SKM-1 (cell line): Measurements from ENCODE around the gene DGCR8.

Experiments used
- DNase-seq: peaks from one replicate; lab custom pipeline; 2025; ENCODE audit not compliant: unreplicated experiment; lab: John Stamatoyannopoulos, UW

Gene DGCR8

DNA sequence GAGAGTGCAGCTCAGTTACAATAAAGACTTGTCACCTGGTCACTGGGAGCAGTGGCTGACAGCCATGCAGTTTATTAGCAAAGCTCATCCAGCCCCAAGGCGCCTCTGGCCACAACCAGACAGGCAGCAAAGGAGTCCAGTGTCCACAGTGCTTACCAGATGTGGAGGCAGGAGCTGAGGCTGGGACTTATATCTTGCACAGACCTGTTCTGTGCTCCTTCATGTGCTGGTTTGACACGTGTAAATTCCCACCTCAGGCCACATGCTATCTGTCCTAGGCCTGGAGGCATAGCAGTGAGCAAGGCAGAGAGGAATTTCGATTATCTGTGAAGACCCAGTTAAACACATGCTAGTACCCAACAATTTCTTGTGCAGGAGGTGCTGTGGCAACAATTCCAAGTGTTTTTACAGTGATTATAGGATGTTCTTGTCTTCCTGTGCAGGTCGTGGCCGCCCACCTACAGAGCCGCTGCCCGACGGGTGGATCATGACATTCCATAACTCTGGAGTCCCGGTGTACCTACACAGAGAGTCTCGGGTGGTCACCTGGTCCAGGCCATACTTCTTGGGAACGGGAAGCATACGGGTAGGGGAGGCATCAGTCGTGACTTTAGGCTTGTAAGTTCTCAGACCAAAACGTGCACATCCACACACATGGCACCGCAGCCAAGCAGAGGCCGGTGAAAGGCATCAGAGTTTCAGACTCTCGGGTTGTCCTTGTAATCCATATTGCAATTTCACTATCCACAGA, 9.4 kb downstream of the DGCR8 start:
- DNase-seq: no peak

DNA sequence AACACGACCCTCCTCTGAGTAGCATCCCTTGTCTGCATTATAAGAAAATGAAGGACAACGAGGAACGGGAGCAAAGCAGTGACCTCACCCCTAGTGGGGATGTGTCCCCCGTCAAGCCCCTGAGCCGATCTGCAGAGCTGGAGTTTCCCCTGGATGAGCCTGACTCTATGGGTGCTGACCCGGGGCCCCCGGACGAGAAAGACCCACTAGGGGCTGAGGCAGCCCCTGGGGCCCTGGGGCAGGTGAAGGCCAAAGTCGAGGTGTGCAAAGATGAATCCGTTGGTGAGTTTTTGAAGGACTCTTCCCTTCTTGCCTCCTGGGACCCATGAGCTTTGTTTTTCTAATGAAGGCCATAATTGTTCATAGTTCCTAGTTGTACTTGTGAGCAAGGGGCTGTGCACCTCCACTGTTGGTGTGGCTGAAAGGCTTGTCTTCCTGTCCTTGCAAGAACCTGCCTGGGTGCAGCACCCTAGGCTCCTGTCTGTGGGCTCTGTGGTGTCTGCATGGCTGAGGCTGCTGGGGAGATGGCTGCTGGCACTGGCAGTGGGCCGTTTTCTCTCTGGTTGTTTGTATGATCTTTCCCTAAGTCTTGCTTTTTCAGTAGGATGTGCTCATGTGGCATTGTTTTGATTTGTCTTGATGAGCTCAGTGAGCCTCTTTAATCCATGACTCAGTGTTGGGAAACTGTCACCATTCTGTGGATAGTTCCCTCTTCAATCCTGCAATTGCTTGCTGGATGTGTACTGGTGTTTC, 10.1 kb downstream of the DGCR8 start:
- DNase-seq: no peak

DNA sequence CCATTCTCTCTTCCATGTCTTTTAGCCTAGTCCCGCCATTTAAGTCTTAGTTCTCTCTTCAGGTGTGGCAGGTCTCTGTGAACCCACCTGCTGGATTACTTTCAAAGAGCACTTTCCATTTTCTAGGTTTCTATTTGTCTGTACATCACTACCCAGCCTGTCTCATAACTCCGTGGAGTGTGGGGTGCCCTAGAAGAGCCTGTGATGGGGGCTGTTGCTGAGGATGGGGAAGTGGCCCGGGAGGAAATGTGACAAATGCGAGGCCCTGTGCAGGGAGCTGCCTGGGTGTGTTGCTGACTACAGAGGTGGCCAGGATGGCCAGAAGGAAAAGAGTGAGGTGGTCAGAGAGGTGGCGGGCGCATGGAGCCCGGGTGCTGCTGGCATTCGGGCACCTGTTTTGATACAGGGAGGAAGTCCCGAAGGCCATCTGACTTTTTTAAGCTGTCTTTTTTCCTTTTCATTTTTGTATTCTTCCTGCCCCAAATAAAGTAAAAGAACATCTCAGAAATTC, 10.7 kb downstream of the DGCR8 start:
- no peak for DNase-seq

DNA sequence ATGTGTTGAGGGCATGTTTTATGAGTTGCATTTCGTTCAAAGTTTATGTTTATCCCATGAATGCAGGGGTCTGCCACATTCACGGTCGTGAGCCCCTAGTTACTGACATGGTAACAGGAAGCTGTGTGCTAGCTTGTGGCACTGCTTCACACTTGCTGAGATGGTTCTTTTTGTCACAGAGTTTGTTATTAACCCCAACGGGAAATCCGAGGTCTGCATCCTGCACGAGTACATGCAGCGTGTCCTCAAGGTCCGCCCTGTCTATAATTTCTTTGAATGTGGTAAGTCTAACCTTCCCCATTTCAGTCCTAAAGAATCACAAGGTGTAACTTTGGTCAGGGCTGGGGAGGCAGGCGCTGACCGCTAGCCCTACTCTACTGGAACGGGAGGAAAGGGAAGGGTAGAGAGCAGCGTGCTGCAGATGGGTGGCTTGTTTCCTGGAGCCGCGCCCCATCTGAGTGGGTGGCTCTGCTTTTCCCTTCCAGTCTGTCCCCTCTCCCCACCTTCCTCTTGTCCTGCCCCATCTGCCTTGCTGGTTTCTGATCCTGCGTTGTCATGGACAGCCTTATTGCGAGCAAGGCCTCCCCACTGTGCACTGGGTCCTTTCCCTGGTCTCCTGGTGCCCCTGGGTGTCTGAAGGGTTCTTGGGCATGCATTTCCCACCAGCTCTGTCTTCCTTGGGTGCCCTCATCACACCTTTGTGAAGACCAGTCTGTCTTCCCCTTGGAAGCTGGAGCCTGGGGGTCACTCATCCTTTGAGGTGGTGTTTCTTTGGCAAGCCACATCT, 11.8 kb downstream of the DGCR8 start:
- DNase-seq: no peak

DNA sequence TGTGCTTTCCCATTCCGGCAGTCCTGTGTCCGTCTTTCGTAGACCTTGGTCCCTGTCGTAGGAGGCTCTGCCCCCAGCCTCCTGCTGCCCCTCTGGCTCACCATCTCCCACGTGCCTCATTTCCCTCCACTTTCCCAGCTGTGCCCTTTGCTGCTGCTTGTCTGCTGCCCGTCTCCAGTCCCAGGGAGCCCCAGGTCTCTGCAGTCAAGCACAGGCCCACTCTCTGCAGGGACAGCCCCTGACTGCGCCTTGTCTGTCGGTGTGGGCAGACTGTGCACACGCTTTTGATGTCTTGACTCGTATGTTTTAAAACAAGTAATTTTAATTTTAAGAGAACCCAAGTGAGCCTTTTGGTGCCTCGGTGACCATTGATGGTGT, 12.4 kb downstream of the DGCR8 start:
- no peak for DNase-seq

DNA sequence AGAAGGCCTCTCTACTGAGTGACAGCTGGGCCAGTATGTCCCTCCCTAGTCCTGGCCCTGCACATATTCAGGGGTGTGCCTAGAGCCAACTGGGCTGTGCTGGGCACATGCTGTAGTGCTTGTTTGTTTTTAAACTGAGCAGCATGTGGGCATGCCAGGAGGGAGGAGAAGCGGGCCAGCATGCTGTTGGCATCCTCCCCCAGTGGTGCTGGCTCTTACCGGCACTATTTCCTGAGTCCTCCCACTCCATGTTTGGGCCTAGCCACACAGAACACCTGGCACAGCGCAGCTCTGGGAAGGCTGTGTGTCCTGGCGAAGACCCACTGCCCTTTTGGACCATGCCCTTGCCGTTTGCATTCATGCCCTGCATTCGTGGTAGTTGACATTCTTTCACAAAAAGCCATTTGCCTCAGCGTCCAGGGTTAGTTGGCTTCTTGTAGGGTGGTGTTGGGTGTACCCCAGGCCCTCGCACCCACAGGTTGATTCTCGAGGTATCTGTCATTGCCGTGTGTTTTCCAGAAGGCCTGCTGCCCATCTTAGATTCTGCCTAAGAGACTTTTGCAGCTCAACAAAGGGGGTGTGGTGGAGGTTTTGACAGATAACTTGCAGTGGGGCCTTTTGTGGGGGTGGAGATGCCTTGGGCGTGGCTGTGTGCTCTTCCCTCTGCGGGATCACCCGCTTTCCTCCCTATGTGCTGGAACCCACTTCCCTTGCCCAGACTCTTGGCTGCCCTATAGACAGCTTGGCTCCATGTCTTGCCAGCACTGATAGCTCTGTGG, 13.6 kb downstream of the DGCR8 start:
- no peak for DNase-seq

DNA sequence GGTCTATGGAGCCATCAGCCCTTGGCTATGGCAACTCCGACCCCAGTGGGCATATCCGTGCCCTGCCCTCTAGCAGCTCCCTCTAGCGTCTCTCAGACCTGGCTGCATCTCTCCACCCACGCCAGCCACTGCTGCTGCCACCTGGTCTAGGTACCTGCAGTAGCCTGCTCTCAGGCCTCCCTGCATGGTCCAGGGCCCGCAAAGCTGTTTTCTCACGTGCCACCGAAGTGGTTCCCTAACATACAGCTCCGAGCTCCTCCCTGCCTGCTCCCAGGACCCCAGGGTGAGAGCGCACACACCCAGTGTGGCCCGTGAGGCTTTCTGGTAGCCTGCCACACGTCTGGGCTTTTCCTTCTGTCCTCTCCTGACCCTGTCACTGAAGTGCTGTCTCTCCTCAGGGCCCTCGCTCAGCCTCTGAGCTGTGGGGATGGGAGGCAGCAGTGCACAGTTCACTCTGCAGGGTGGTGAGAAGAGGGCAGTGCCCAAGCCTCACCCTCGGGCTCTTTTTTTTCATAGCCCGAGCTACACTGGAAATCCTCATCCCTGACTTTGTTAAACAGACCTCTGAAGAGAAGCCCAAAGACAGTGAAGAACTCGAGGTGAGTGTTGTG, 14.3 kb downstream of the DGCR8 start:
- no peak for DNase-seq

DNA sequence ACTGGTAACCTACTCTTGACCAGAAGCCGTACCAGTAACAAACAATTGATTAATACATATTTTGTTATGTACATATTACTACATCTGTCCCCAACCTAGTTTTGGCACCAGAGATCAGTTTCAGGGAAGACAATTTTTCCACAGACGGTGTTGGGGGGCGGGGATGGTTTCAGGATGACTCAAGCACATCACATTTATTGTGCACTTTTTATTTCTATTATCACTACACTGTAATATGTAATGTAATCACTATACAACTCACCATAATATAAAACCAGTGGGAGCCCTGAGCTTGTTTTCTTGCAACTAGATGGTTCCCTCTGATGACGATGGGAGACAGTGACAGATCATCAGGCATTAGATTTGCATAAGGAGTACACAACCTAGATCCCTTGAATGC, 15.5 kb downstream of the DGCR8 start:
- DNase-seq: no peak

DNA sequence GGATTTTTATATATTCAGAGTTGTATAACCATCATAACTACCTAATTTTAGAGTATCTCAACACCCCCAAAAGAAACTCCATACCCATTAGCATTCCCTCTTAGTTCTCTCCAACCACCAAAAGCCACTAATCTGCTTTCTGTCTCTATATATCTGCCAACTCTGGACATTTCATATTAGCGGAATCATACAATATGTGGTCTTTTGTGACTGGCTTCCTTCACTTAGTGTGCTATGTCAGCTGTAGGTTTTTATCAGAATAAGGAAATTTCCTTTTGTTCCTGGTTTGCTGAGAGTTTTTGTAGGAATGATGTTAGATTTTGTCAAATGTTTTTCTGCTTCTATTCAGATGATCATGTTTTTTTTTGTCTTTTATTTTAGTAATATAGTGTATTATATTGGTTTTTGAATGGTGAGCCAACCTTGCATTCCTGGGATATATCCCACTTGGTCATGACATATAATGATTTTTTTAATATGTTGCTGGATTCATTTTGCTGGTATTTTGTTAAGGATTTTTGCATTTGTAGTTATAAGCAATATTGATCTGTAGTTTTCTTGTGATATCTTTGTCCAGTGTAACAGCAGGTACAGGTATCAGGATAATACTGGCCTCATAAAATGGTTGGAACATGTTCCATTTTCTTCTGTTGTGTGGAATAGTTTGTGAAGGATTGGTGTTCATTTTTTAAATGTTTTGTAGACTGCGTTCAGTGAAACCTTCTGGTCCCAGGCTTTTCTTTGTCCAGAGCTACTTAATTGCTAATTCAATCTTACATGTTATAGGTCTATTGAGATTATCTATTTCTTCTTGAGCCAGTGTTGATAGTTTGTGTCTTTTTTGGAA, 16.8 kb downstream of the DGCR8 start:
- DNase-seq: no peak

DNA sequence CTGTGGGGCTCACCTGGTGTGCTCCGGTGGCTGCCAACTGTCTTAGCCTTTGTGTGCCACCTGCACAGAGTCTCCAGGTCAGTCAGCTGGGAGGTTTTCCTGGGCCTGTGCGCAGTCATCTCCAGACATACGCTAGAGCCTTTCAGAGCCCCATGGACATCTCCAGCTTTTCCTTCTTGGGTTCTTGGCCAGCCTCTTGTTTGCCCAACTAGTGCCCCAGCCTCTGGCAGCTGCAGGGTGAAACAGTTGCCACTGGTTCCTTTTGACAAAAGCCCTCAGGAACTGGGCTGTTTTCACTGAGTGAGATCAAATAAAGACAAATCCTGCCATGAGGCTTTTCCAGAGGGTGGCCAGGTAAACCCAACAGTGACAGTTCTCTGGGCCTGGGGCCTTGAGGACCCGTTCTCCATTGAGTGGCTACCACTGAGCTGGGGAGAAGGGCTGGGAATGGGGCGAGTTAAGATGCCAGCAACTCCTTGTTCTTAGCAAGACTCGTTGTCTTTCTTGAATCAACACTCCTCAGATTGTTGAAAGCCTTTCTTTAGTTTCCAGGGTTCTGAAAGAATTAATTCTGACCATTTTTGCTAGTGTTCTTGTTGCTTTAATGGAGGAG, 19.2 kb downstream of the DGCR8 start:
- DNase-seq: no peak

DNA sequence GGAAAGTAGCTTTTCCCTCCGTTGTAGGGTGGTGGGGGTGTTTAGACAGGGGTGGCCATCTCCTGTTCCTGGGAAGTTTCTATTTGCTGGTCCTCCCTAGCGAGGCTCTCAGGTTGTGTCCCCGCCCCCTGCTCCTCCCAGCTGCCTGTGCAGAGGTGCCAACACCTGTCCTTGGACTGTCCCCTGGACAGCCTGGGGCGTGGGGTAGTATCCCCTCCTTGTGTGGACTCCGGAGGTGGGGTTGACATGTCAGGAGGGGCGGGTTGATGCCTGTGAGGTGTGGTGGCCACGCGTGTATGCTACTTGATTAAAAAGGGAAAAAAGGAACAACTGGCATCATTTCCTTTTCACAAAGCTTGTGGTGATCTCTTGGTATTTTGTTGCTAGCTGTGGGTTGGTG, 21.6 kb downstream of the DGCR8 start:
- DNase-seq: no peak

DNA sequence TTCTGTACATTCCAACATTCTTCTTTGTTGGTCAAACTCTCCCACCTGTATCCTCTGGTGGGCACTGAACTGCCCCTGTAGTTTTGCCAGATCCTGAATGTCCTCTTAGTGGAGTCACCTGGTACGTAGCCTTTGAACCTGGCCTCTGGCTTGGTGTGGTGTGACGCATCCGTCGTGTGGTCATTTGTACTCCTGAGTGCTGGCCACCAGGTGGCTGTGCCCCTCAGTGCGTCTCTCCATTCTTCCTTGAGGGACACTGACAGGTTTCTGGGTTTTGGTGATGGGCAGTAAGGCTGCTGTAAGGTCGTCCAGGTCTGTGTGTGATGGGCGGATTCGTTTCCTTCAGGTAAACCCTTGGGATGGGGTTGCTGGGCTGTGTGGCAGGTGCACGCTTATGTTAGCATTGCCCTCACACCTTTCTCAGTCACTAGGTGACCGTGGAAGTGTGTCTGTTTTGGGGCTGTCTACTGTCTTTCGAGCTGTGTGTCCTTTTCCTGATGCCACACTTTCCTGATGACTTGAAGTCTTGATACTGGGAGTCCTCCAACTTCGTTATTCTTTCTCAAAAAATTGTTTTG, 22.3 kb downstream of the DGCR8 start:
- no peak for DNase-seq

DNA sequence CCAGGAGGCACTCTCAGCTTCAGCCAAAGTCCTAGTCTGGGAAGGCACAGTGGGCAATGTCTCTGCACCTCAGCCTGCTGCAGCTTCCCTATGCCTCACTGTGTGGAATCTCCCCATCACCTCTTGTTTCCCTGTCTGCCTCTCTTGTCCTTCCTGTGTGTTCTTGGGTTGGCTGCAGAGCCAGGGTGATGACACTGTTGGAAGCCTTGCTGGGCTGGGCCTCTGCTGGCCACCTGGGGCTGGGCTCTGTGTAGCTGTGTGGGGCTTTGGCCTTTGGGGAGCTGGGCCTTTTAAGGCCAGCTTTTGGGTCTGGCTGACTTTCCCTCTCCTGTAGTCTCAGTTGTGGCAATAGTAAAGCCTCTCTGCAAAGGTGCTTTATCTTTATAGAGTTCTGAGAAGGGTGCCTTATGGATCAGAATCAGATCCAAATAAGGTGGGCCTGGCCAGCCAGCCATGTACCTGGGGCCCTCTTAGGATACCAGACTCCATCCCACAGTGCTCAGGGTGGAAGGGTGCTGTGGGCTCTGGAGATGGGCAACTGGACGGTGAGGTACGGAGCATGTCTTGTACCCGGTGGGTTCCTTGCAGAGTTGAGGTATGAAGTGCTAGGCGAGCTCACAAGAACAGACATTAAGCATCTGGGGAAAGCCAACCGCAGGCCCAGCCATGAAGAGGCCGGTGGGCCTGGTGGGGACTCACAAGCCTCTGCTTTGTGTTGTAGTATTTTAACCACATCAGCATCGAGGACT, 25.6 kb downstream of the DGCR8 start:
- DNase-seq: no peak

DNA sequence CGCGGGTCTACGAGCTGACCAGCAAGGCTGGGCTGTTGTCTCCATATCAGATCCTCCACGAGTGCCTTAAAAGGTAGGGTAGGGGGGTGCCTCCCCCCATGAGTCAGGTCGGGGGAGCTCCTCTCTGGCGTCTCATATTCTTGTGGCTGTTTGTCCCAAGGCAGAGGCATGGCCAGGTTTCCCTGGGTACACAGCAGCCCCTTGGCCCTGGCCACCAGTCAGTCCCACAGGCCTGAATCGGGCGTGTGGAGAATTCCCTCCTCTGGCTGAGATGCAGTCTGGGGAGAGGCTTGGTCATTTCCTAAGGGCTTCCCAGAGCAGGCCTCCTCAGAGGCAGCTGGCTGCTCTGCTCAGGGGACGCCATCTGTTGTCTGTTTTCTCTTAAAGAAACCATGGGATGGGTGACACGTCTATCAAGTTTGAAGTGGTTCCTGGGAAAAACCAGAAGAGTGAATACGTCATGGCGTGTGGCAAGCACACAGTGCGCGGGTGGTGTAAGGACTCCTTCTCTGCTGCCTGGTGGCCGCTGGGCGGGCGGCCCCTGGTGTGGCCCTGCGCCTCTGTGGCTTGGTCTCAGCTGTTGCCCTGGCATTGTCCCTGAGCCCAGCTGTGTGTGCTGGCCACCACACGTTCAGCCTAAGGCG, 26.3 kb downstream of the DGCR8 start:
- DNase-seq: no peak

DNA sequence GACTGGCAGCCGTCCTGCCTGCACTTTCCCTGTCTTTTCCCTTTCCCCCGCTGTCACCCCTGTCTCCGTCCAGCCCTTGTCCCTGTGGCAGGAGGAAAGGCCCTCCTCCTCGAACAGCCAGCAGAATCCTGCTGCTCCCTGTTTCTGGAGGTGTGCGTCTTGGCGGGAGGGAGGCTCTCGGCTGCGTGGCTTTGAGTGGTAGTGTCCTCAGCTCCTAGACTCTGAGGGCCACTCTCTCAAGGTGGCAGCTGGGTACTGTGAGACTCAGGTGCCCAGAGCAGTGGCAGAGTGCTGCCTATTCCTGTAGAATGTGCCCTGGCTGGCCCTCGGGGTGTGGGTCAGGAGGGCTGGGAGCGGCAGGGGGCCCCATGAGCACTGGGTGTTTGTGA, 26.8 kb downstream of the DGCR8 start:
- DNase-seq: no peak

DNA sequence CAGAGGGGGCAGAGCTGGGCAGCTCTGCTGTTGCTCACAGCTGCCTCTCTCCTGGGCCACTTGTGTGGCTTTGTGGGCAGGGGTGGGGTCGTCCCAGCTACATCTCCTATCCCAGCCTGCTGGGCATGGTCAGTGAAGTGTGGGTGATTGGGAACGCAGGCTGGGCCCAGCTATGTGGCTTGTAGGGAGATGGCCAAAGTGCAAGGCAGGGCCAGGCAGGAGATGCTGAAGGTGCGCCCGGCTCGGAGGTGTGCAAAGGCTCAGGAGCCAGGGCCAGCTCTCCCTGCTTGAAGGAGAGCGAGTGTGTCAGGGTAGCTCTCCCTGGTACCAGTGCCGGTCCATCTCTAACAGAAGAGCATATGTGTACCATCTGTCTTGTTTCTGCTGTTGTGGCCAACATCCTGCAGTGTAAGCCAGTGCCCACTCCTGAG, 27.4 kb downstream of the DGCR8 start:
- no peak for DNase-seq

DNA sequence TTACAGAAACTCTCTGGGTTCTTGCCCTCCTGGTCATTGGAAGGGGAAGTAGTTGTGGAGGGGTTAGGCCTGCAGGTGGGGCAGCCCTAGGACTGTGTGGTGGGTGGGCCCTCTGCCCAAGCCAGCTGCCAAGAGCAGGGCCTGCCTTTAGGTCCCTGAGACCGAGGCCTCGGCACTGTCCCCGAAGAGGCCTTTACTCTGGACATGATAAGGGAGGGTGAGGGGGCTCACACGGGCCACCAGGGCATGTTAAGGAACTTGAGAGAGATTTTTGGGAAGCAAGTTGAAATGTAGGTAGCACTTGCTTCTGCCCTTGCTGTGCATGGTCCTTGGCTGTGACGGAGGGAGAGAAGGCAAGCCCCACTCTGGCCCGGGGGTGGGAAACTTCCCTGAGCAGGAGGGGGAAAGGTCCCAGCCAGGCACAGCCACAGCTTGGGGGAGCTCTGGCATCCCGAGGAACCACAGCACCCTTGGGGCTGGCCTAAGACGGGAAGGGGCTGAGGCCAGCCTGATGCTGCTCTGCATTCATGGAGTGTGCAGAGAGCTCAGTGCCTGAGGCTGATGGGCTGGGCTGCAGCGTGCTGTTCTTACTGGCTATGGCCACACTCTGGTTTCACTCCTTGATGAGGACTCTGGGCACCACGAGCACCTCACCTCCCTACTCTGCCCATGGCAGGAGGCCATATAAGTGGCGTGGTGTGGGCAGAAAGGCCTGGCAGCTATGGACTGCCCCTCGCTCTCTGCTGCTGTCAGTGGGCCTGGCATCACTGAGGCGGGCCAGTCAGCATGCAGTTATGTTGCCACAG, 28.1 kb downstream of the DGCR8 start:
- no peak for DNase-seq
